ENCODE data around the gene TMEM59L.

GRCh38 chr19:18601875-18602274 lies 10.8 kb upstream of the TMEM59L start:
- TF ChIP-seq, protein P1, sequence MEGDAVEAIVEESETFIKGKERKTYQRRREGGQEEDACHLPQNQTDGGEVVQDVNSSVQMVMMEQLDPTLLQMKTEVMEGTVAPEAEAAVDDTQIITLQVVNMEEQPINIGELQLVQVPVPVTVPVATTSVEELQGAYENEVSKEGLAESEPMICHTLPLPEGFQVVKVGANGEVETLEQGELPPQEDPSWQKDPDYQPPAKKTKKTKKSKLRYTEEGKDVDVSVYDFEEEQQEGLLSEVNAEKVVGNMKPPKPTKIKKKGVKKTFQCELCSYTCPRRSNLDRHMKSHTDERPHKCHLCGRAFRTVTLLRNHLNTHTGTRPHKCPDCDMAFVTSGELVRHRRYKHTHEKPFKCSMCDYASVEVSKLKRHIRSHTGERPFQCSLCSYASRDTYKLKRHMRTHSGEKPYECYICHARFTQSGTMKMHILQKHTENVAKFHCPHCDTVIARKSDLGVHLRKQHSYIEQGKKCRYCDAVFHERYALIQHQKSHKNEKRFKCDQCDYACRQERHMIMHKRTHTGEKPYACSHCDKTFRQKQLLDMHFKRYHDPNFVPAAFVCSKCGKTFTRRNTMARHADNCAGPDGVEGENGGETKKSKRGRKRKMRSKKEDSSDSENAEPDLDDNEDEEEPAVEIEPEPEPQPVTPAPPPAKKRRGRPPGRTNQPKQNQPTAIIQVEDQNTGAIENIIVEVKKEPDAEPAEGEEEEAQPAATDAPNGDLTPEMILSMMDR (IDR thresholded peaks at IDR 0.05), result no peak
- no peak for TF ChIP-seq POLR2A (IDR thresholded peaks at IDR 0.05)
